Thoracic aorta (tissue), 2 donors: ENCODE data around the gene LRMDA. TPM values are rescaled to one million over a fixed set of nuclear protein-coding genes. Genes with fewer than 3 reads are reported as not detected.
A peak's percentile ranks its signal among the peaks of the same experiment; 100 is the strongest.

Experiments
- ATAC-seq: fragments of 150-250 bp; one replicate; pipeline ENCODE4 v1.8.0; 2017; ENCODE audit warnings: low read depth; ENCODE audit not compliant: insufficient number of reproducible peaks, low FRiP score
- DNase-seq: peaks from one replicate; pipeline ENCODE4 v3.0.0-alpha.2; 2020; ENCODE audit warnings: low spot score
- H3K27ac ChIP-seq, 2 donors: fragments of 200-600 bp; sonication (generic); 1 replicate in 1 of 2; 2 replicates in 1 of 2; pipeline ENCODE4 v1.5.1; 2016; ENCODE audit warnings: mild to moderate bottlenecking in 2 of 2, moderate library complexity in 2 of 2
- H3K27me3 ChIP-seq: fragments of 200-600 bp; sonication (generic); replicated peaks from 2 replicates; pipeline ENCODE4 v1.6.0; 2016; ENCODE audit warnings: mild to moderate bottlenecking; ENCODE audit not compliant: insufficient read depth
- H3K36me3 ChIP-seq: fragments of 200-600 bp; sonication (generic); one replicate; pipeline ENCODE4 v1.5.1; 2016
- H3K4me1 ChIP-seq, 2 donors: fragments of 200-600 bp; sonication (generic); 1 replicate in 1 of 2; 2 replicates in 1 of 2; pipeline versions ENCODE4 v1.5.1 to v1.6.0; 2016; ENCODE audit warnings: low read depth in 2 of 2, mild to moderate bottlenecking in 1 of 2; ENCODE audit not compliant: control insufficient read depth in 1 of 2
- H3K4me3 ChIP-seq: fragments of 200-600 bp; sonication (generic); 2 replicates; pipeline ENCODE4 v1.5.1; 2016; ENCODE audit warnings: mild to moderate bottlenecking
- H3K9me3 ChIP-seq: fragments of 200-600 bp; sonication (generic); 2 replicates; pipeline ENCODE4 v1.5.1; 2016
- total RNA-seq, 2 donors: library from RNA; depleted of rRNA; stranded (reverse); fragments of >200 nt; gene quantifications; one replicate each; pipeline versions ENCODE4 v1.1.0 to v1.2.3, GENCODE V29; 2016
- TF ChIP-seq, protein P1 (sequence below): fragments of 200-600 bp; sonication (generic); IDR thresholded peaks from one replicate; pipeline ENCODE4 v1.5.1; 2019; ENCODE audit warnings: antibody characterized with exemption

The LRMDA gene
- total RNA-seq, 2 donors from 2014 or later, result 8.3 to 36.6 TPM

DNA sequence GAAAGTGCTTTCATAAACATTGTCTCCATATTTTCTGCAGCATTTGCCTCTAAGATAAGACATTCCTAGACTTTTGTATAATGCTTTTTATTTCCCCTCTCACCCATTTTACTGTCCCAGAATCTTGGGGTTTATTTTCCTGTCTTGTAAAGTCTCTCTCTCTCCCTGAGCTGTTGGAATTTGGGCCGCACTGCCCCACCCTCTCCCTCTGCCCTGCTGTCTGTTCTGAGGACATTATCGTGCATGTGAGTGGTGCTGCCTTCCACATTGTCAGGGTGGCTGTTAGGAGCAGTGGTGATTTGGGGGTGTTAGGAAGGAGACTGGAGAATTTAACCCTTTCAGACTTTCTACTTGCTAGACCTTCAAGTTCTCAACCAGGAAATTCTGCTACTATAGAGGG is 16.7 kb downstream of the LRMDA start:
- Histone ChIP-seq H3K27ac (no peak overlapping the region), H3K4me3 (no peak overlapping the region), H3K27me3 (no peaks in the 10 kb centered on the region), H3K9me3 (peaks cover 6% of the 10 kb centered on the region), H3K36me3 (no peaks in the 10 kb centered on the region), H3K4me1 (peaks cover 6 to 20% of the 10 kb centered on the region in 2 donors)
- DNase-seq (no peak), ATAC-seq (no peak)
- TF ChIP-seq, protein P1, sequence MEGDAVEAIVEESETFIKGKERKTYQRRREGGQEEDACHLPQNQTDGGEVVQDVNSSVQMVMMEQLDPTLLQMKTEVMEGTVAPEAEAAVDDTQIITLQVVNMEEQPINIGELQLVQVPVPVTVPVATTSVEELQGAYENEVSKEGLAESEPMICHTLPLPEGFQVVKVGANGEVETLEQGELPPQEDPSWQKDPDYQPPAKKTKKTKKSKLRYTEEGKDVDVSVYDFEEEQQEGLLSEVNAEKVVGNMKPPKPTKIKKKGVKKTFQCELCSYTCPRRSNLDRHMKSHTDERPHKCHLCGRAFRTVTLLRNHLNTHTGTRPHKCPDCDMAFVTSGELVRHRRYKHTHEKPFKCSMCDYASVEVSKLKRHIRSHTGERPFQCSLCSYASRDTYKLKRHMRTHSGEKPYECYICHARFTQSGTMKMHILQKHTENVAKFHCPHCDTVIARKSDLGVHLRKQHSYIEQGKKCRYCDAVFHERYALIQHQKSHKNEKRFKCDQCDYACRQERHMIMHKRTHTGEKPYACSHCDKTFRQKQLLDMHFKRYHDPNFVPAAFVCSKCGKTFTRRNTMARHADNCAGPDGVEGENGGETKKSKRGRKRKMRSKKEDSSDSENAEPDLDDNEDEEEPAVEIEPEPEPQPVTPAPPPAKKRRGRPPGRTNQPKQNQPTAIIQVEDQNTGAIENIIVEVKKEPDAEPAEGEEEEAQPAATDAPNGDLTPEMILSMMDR, result no peak

DNA sequence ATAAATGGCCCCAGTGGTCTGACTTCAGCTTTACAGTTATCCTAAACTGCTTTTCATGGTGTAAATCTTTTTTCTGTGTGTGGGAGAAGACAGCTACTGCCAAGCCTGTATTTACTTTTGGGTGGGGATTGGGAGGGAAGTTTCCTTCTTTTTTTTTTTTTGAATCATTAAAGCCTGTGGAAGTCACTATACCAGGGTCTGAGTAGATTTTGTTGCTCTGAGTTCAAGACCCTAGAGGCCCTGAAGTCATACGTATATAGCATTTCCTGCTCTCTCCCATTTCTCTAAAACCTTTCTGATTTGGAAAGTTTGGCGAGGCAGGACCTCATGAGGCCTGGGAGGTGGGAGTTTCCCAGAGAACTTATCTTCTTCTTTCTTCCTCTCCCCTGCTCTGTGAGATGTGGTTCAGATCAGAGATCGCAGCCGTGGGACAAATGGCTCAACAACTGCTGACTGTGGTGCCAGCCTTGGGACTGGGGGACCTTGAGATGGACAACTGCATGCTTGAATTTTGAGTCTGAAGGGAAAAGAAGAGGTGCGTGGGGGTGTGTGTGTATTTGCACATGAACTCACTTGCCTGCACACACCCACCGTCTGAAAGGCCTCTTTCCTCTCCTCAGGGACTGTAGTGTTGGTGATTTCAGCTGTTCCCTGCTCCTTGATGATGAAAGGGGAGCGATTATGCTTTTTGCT is 18.1 kb downstream of the LRMDA start:
- Histone ChIP-seq H3K4me3 (no peak overlapping the region), H3K27me3 (no peaks in the 10 kb centered on the region), H3K27ac (no peak overlapping the region), H3K36me3 (no peaks in the 10 kb centered on the region), H3K4me1 (peaks cover 7 to 23% of the 10 kb centered on the region in 2 donors), H3K9me3 (no peaks in the 10 kb centered on the region)
- TF ChIP-seq, protein P1, result no peak
- no peak for DNase-seq
- no peak for ATAC-seq

DNA sequence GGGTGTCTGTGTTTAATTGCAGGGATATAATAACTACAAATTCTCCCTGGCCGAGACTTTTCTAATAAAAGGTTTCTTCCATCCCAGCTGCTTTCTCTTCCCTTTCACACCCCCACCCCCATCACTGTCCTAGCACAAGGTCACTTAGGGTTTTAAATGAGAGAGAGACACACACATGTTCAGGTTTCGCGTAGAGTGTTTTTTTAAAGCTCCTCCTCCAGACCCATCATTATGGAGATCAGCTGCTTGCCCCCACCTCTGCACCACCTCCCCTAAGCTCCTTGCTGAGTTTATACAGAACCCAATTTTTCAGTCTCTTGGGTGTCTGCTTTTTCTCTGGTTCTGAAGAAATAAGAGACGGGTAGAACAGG is 18.6 kb downstream of the LRMDA start:
- H3K4me1 ChIP-seq, result peaks cover 7 to 23% of the 10 kb centered on the region in 2 donors
- no peak overlapping the region for H3K4me3 ChIP-seq
- ATAC-seq, result no peak
- H3K36me3 ChIP-seq, result no peaks in the 10 kb centered on the region
- no peaks in the 10 kb centered on the region for H3K9me3 ChIP-seq
- no peak for DNase-seq
- H3K27me3 ChIP-seq, result no peaks in the 10 kb centered on the region
- no peak overlapping the region for H3K27ac ChIP-seq
- TF ChIP-seq, protein P1, result no peak

DNA sequence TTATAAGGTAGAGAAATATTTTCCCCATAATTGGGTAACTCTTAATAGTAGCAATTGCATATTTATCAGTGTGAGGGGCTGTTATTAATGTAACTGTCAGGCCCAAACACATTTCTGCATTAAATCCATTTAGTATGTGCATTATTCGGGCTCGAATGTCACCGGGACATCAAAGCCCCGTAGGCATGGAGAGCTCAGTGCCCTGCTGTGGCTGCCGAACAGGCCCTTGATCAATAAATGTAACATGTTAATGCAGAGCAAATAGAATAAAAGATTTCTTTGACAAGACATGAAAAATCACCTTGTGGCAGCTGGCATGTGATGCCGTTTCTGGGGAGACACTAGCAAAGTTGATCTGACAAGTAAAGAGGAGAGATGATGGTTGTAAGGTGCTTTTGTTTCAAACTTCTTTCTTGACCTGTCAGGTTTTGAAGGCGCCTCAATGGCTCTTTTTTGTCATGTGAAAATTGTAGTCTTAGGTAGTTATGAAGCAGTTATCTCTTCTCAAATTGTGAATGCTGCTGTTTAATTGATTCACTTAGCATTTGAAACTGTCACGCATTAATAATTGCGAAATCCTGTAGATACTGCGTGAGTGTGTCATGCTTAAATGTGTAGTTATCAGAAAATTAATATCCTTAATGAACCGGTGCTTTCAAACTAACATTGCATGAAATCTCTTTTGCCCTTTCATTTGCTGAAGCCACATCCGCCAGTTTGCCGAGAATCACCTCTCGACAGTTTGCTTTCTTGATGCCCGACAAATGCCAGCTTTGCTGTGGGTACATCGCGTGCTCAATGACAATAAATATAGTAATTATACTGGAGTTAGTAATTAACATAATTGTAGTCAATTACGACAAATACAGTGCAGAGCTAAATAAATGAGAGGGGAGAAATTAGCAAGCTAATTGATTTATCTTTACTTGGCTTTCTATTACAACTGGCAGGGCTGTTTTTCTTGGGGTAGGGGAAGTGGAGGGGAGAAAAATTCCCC is 19.5 kb downstream of the LRMDA start:
- no peaks in the 10 kb centered on the region for H3K9me3 ChIP-seq
- no peaks in the 10 kb centered on the region for H3K27me3 ChIP-seq
- TF ChIP-seq, protein P1, result no peak
- no peak for DNase-seq
- peaks cover 7 to 23% of the 10 kb centered on the region in 2 donors for H3K4me1 ChIP-seq
- H3K4me3 ChIP-seq, result no peak overlapping the region
- ATAC-seq, result no peak
- no peaks in the 10 kb centered on the region for H3K36me3 ChIP-seq
- peak overlapping the region in 1 of 2 donors; percentile 30 for H3K27ac ChIP-seq

DNA sequence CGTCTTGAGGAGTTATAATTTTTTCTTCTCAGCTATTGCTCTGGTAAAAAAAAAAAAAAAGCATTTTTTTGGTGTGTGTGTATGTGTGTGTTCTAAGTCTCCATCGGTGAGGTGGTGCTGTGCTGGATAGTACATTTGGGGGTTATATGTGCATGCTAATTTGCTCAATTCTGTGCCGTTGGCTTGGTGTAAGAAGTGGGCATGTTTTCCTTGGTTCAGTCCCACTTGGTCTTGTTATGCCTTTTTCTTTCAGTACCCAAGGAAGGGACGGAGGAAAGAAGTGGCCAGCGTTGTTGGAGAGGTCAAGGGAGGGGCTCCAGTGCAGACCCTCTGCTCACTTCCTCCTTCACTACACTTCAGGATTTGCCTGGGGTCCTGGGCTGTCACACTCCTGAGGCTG is 20.4 kb downstream of the LRMDA start:
- ATAC-seq (no peak), DNase-seq (no peak)
- H3K4me3 ChIP-seq, result peak overlapping the region; percentile 67
- H3K27me3 ChIP-seq, result no peaks in the 10 kb centered on the region
- no peaks in the 10 kb centered on the region for H3K36me3 ChIP-seq
- TF ChIP-seq, protein P1, result no peak
- peaks cover 7 to 23% of the 10 kb centered on the region in 2 donors for H3K4me1 ChIP-seq
- H3K27ac ChIP-seq, result peak overlapping the region in 1 of 2 donors; percentile 30
- no peaks in the 10 kb centered on the region for H3K9me3 ChIP-seq
